K562 (cell line): Measurements from ENCODE around the gene ZNF92.

Source experiments
- AFF4 ChIP-seq: sonication (generic); formaldehyde crosslinking; IDR thresholded peaks from 2 replicates; pipeline ENCODE4 v1.8.0; 2023; ENCODE audit warnings: mild to moderate bottlenecking, missing genetic modification reagents
- CREB1 ChIP-seq, 2 experiments: sonication (generic) in 1 of 2; formaldehyde crosslinking in 1 of 2; IDR thresholded peaks; 2 replicates each; pipeline versions ENCODE4 v1.6.1 to v1.8.0; 2012 to 2022; ENCODE audit warnings: inconsistent platforms in 1 of 2, mild to moderate bottlenecking in 1 of 2, missing genetic modification reagents in 1 of 2, moderate library complexity in 1 of 2
- CTCF ChIP-seq, 3 experiments: IDR thresholded peaks in 2 of 3; conservative IDR thresholded peaks in 1 of 3; 2 replicates each; pipeline ENCODE4 v1.5.1; 2011 to 2012; ENCODE audit warnings: low read length in 3 of 3, mild to moderate bottlenecking in 3 of 3, control low read depth in 2 of 3, improper control_type of control experiment in 1 of 3, inconsistent platforms in 1 of 3, low read depth in 1 of 3, mixed read lengths in 1 of 3, moderate library complexity in 1 of 3; ENCODE audit not compliant: insufficient read depth in 2 of 3
- FOXM1 ChIP-seq, 2 experiments: fragments of 450-650 bp in 1 of 2; sonication (generic) in 1 of 2; formaldehyde crosslinking in 1 of 2; IDR thresholded peaks; 2 replicates each; pipeline versions ENCODE4 v1.6.1 to v1.9.0; 2017 to 2022; ENCODE audit warnings: low read depth in 2 of 2, mild to moderate bottlenecking in 2 of 2, missing genetic modification reagents in 1 of 2, moderate library complexity in 1 of 2
- JUN ChIP-seq, 2 experiments: sonication (generic) in 1 of 2; formaldehyde crosslinking in 1 of 2; IDR thresholded peaks; 2 replicates each; pipeline versions ENCODE4 v1.6.1 to v1.8.0; 2012 to 2022; ENCODE audit warnings: borderline replicate concordance in 2 of 2, mild to moderate bottlenecking in 2 of 2, improper control_type of control experiment in 1 of 2, low read depth in 1 of 2, low read length in 1 of 2, missing genetic modification reagents in 1 of 2
- POLR2A ChIP-seq: fragments of 450-650 bp; conservative IDR thresholded peaks from 2 replicates; pipeline ENCODE4 v1.6.1; 2016
- PRDM10 ChIP-seq: fragments of 450-650 bp; IDR thresholded peaks from 2 replicates; pipeline ENCODE4 v1.6.1; 2018; ENCODE audit not compliant: partially characterized antibody

- TF ChIP-seq POLR2A = no peak
- TF ChIP-seq AFF4 (CRISPR knock-in tag) = no peak
- no peak for TF ChIP-seq JUN (IDR thresholded peaks at IDR 0.05; ENCODE audit: borderline replicate concordance, low read depth, low read length)
- TF ChIP-seq JUN (CRISPR knock-in tag; IDR thresholded peaks at IDR 0.05; ENCODE audit: borderline replicate concordance) = no peak
- TF ChIP-seq FOXM1 (IDR thresholded peaks at IDR 0.05; ENCODE audit: low read depth) = no peak
- no peak for TF ChIP-seq FOXM1 (CRISPR knock-in tag; IDR thresholded peaks at IDR 0.05; ENCODE audit: low read depth)
- TF ChIP-seq CREB1 (IDR thresholded peaks at IDR 0.05) = no peak
- no peak for TF ChIP-seq CREB1 (CRISPR knock-in tag; IDR thresholded peaks at IDR 0.05)
- no peak for TF ChIP-seq PRDM10
- no peak for TF ChIP-seq CTCF (IDR thresholded peaks at IDR 0.05 in 2 of 3, conservative IDR thresholded peaks at IDR 0.05 in 1 of 3; ENCODE audit: insufficient read depth in 2 of 3, low read depth in 1 of 3, low read length in 3 of 3)
These were observed 47.7 kb upstream of the ZNF92 start for GRCh38 chr7:65325793-65326432.
